HTERT RPE-1 (cell line): Measurements from ENCODE around the gene LEFTY2.
"Not testable (repeated sequence)": the region's sequence is repeated elsewhere in the genome, so short reads cannot be mapped to it uniquely, and the experiment has no call there.

Experiments
- in situ Hi-C: fragments of 300-500 bp; cut with MboI; formaldehyde crosslinking; loops from 4 replicates; pipeline ENCODE4 v1.14.3; 2020; ENCODE audit warnings: low sequenced_read_pairs

LEFTY2 gene

GRCh38 chr1:225931270-225932136 lies 9.5 kb downstream of the LEFTY2 start:
- in situ Hi-C loops, result no loop called here

GRCh38 chr1:225930566-225930965 lies 10.5 kb downstream of the LEFTY2 start:
- in situ Hi-C loops, result no loop called here

- in situ Hi-C loops, result not testable (repeated sequence)
Observed at GRCh38 chr1:225929462-225929861, 11.6 kb downstream of the LEFTY2 start.

- in situ Hi-C loops, result no loop called here
Observed at GRCh38 chr1:225928186-225929175, 12.5 kb downstream of the LEFTY2 start.

GRCh38 chr1:225926551-225927113 lies 14.4 kb downstream of the LEFTY2 start:
- in situ Hi-C loops, result no loop called here

- in situ Hi-C loops, result no loop called here
Observed at GRCh38 chr1:225923692-225924555, 17.1 kb downstream of the LEFTY2 start, which contains the start of gene PYCR2. TSS of gene PYCR2 (minus strand) at chr1:225924250. CDS start at chr1:225924110, 140 bp downstream.

- in situ Hi-C loops, result no loop called here
Observed at GRCh38 chr1:225923381-225923691, 17.7 kb downstream of the LEFTY2 start.

GRCh38 chr1:225921734-225922709 lies 19.0 kb downstream of the LEFTY2 start:
- in situ Hi-C loops, result no loop called here

- in situ Hi-C loops, result no loop called here
Observed at GRCh38 chr1:225919906-225920305, 21.1 kb downstream of the LEFTY2 start.

- in situ Hi-C loops, result no loop called here
Observed at GRCh38 chr1:225918280-225918679, 22.7 kb downstream of the LEFTY2 start.

GRCh38 chr1:225917536-225917935 lies 23.5 kb downstream of the LEFTY2 start:
- in situ Hi-C loops, result no loop called here

GRCh38 chr1:225917101-225917500 lies 23.9 kb downstream of the LEFTY2 start:
- in situ Hi-C loops, result no loop called here

GRCh38 chr1:225915538-225915991 lies 25.5 kb downstream of the LEFTY2 start:
- in situ Hi-C loops, result no loop called here

GRCh38 chr1:225914947-225915346 lies 26.1 kb downstream of the LEFTY2 start:
- in situ Hi-C loops, result no loop called here

GRCh38 chr1:225914391-225914790 lies 26.6 kb downstream of the LEFTY2 start:
- in situ Hi-C loops, result no loop called here

- in situ Hi-C loops, result no loop called here
Observed at GRCh38 chr1:225911191-225912130, 29.6 kb downstream of the LEFTY2 start.

GRCh38 chr1:225909477-225909876 lies 31.5 kb downstream of the LEFTY2 start:
- in situ Hi-C loops, result no loop called here

GRCh38 chr1:225908773-225909172 lies 32.2 kb downstream of the LEFTY2 start:
- in situ Hi-C loops, result no loop called here
